ENCODE results near the gene PHF21B. TPM values are rescaled to one million over a fixed set of nuclear protein-coding genes. Genes with fewer than 3 reads are reported as not detected.

Gene PHF21B
- total RNA-seq, 1 donor from 2014 or later = 37.4 TPM

DNA sequence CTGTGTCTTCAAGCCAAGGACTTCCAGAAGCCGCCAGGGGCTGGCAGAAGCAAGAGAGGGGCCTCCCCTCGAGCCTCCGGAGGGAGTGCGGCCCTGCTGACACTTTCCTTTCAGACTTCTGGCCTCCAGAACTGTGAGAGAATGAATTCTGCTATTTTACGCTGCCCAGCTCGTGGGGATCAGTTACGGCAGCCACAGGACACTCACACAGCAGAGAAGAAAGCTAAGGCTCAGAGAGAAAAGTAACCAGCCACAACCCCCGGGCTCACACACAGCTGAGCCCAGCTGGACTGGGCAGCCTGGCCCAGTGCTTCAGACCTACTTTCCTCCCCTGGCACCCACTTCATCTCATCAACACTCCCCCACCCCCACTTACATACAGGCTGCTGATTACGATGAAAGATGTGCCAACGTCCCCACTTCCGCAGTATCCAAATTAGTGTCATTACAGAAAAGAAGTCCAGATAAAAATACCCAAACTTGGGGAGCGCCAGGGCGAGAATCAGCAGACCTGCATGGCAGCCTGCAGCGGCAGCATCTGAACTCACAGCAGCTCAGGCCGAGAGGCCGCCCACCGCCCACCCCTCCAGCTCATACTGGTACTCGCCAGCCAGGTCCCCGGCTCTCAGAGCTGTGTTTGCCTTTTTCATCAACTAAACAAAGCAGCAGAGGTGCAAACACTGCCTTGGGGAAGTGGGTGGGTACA lies 15.3 kb downstream of the PHF21B start:
- Mint-ChIP-seq H3K4me1 (ENCODE audit: low read depth) (peaks cover 20% of the 10 kb centered on the region), H3K36me3 (ENCODE audit: insufficient read depth) (peaks cover 11% of the 10 kb centered on the region), H3K4me3 (ENCODE audit: low read depth) (no peak overlapping the region)

GRCh38 chr22:44992166-44992565 lies 17.6 kb downstream of the PHF21B start:
- H3K4me3 Mint-ChIP-seq (ENCODE audit: low read depth) = no peak overlapping the region
- H3K36me3 Mint-ChIP-seq (ENCODE audit: insufficient read depth) = peaks cover 16% of the 10 kb centered on the region
- no peak for DNase-seq (ENCODE audit: low spot score, unreplicated experiment)
- H3K9me3 Mint-ChIP-seq (ENCODE audit: low read depth) = no peaks in the 10 kb centered on the region
- H3K27ac Mint-ChIP-seq = no peak overlapping the region
- H3K4me1 Mint-ChIP-seq (ENCODE audit: low read depth) = peaks cover 17% of the 10 kb centered on the region
- TF ChIP-seq, protein P1, sequence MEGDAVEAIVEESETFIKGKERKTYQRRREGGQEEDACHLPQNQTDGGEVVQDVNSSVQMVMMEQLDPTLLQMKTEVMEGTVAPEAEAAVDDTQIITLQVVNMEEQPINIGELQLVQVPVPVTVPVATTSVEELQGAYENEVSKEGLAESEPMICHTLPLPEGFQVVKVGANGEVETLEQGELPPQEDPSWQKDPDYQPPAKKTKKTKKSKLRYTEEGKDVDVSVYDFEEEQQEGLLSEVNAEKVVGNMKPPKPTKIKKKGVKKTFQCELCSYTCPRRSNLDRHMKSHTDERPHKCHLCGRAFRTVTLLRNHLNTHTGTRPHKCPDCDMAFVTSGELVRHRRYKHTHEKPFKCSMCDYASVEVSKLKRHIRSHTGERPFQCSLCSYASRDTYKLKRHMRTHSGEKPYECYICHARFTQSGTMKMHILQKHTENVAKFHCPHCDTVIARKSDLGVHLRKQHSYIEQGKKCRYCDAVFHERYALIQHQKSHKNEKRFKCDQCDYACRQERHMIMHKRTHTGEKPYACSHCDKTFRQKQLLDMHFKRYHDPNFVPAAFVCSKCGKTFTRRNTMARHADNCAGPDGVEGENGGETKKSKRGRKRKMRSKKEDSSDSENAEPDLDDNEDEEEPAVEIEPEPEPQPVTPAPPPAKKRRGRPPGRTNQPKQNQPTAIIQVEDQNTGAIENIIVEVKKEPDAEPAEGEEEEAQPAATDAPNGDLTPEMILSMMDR (IDR thresholded peaks at IDR 0.05; ENCODE audit: unreplicated experiment) = no peak
- H3K27me3 Mint-ChIP-seq = no peaks in the 10 kb centered on the region

More for the DNA sequence above, 15.3 kb downstream of the PHF21B start:
- Mint-ChIP-seq H3K27me3 (no peaks in the 10 kb centered on the region), H3K9me3 (ENCODE audit: low read depth) (no peaks in the 10 kb centered on the region), H3K27ac (no peak overlapping the region)
- TF ChIP-seq, protein P1 (IDR thresholded peaks at IDR 0.05; ENCODE audit: unreplicated experiment) = no peak
- DNase-seq (ENCODE audit: low spot score, unreplicated experiment) = no peak

DNA sequence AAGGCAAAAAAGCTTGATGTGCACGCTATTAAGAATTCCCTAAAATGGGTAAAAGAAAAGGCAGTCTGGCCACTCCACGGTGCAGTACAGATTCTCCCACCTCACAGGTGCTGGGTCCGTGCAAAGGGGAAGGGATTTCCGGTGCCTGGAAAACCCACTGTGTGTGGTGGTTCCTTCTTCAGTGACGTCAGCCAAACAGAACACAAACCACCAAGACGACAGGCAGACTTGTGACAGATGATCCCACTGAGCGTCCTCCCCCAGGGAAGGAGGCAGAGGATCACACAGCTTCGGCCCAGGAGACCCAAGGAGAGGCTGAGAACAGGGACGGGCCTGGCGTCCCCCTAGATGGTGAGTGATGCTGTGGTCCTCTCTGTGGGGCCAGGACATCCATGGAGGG lies 18.6 kb downstream of the PHF21B start:
- H3K4me1 Mint-ChIP-seq (ENCODE audit: low read depth) = peaks cover 14% of the 10 kb centered on the region
- no peak overlapping the region for H3K27ac Mint-ChIP-seq
- no peaks in the 10 kb centered on the region for H3K27me3 Mint-ChIP-seq
- no peak for DNase-seq (ENCODE audit: low spot score, unreplicated experiment)
- TF ChIP-seq, protein P1 (IDR thresholded peaks at IDR 0.05; ENCODE audit: unreplicated experiment) = no peak
- H3K4me3 Mint-ChIP-seq (ENCODE audit: low read depth) = no peak overlapping the region
- H3K9me3 Mint-ChIP-seq (ENCODE audit: low read depth) = no peaks in the 10 kb centered on the region
- peaks cover 15% of the 10 kb centered on the region for H3K36me3 Mint-ChIP-seq (ENCODE audit: insufficient read depth)

DNA sequence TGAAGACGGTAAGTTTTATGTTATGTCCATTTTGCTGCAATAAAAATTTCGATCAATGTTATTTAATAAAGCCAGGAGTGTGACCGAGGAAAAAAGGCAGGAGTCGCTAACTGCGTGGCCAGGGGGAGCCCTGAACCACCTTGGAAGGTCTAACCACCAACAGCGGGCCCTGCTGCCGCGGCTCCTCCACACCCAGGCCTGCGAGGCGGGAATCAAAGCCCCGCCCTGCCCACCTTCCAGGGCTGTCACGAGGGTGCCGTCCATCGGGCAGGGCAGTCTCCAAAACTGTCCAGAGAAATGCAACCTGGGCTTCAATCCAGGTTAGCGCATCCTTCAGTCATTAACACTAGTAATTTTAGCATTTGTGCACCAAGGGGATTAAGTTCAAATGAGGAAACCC lies 19.0 kb downstream of the PHF21B start:
- TF ChIP-seq, protein P1 (IDR thresholded peaks at IDR 0.05; ENCODE audit: unreplicated experiment) = no peak
- peaks cover 15% of the 10 kb centered on the region for H3K36me3 Mint-ChIP-seq (ENCODE audit: insufficient read depth)
- H3K27me3 Mint-ChIP-seq = no peaks in the 10 kb centered on the region
- peaks cover 14% of the 10 kb centered on the region for H3K4me1 Mint-ChIP-seq (ENCODE audit: low read depth)
- no peak for DNase-seq (ENCODE audit: low spot score, unreplicated experiment)
- no peak overlapping the region for H3K4me3 Mint-ChIP-seq (ENCODE audit: low read depth)
- no peaks in the 10 kb centered on the region for H3K9me3 Mint-ChIP-seq (ENCODE audit: low read depth)
- H3K27ac Mint-ChIP-seq = no peak overlapping the region

GRCh38 chr22:44990328-44990727 lies 19.5 kb downstream of the PHF21B start:
- Mint-ChIP-seq H3K4me1 (ENCODE audit: low read depth) (peaks cover 12% of the 10 kb centered on the region), H3K36me3 (ENCODE audit: insufficient read depth) (peaks cover 15% of the 10 kb centered on the region), H3K4me3 (ENCODE audit: low read depth) (no peak overlapping the region), H3K27ac (no peak overlapping the region), H3K27me3 (no peaks in the 10 kb centered on the region), H3K9me3 (ENCODE audit: low read depth) (no peaks in the 10 kb centered on the region)
- DNase-seq (ENCODE audit: low spot score, unreplicated experiment) = no peak
- TF ChIP-seq, protein P1 (IDR thresholded peaks at IDR 0.05; ENCODE audit: unreplicated experiment) = no peak
